ENCODE results near the gene JAK3. TPM values are rescaled to one million over a fixed set of nuclear protein-coding genes. Genes with fewer than 3 reads are reported as not detected.
"Not testable (repeated sequence)": the region's sequence is repeated elsewhere in the genome, so short reads cannot be mapped to it uniquely, and the experiment has no call there.

JAK3 gene
- total RNA-seq: 1.1 TPM

- DNase-seq: peak; percentile 17
Measured at GRCh38 chr19:17847538-17848366, at the start of gene JAK3. TSS of gene JAK3 (minus strand) at chr19:17847982. CDS start at chr19:17844417, 3,565 bp downstream.

- no peak for DNase-seq
Measured at GRCh38 chr19:17893766-17894165, 46.0 kb upstream of the JAK3 start.

- no peak for DNase-seq
Measured at GRCh38 chr19:17889609-17890214, 41.9 kb upstream of the JAK3 start.

GRCh38 chr19:17888260-17888659 lies 40.5 kb upstream of the JAK3 start:
- DNase-seq: no peak

GRCh38 chr19:17887221-17887620 lies 39.4 kb upstream of the JAK3 start:
- DNase-seq: not testable (repeated sequence)

- DNase-seq: no peak
Measured at GRCh38 chr19:17886515-17886914, 38.7 kb upstream of the JAK3 start.

GRCh38 chr19:17883627-17884410 lies 36.0 kb upstream of the JAK3 start:
- DNase-seq: no peak

GRCh38 chr19:17881701-17882100 lies 33.9 kb upstream of the JAK3 start:
- no peak for DNase-seq

- no peak for DNase-seq
Measured at GRCh38 chr19:17879466-17879865, 31.7 kb upstream of the JAK3 start.

GRCh38 chr19:17877696-17878095 lies 29.9 kb upstream of the JAK3 start:
- DNase-seq: no peak

- no peak for DNase-seq
Measured at GRCh38 chr19:17874758-17875135, 27.0 kb upstream of the JAK3 start.

GRCh38 chr19:17873786-17874757 lies 26.3 kb upstream of the JAK3 start:
- DNase-seq: no peak

- no peak for DNase-seq
Measured at GRCh38 chr19:17872251-17873001, 24.6 kb upstream of the JAK3 start.

GRCh38 chr19:17871878-17872250 lies 24.1 kb upstream of the JAK3 start, which contains the start of gene SLC5A5:
TSS of gene SLC5A5 (plus strand) at chr19:17871945. CDS start at chr19:17872320, 375 bp downstream.
- no peak for DNase-seq

- no peak for DNase-seq
Measured at GRCh38 chr19:17871032-17871877, 23.5 kb upstream of the JAK3 start.

- no peak for DNase-seq
Measured at GRCh38 chr19:17869114-17869608, 21.4 kb upstream of the JAK3 start.

- no peak for DNase-seq
Measured at GRCh38 chr19:17868669-17869068, 20.9 kb upstream of the JAK3 start.

- DNase-seq: no peak
Measured at GRCh38 chr19:17866964-17867486, 19.2 kb upstream of the JAK3 start.

GRCh38 chr19:17866312-17866963 lies 18.7 kb upstream of the JAK3 start:
- no peak for DNase-seq

Data from occipital lobe (tissue), 2 donors.